Keratinocyte (primary cell): Measurements from ENCODE around the gene OTX2. TPM values are rescaled to one million over a fixed set of nuclear protein-coding genes. Genes with fewer than 3 reads are reported as not detected.

Experiments
- DNase-seq: peaks from one replicate; pipeline ENCODE4 v3.0.0-alpha.2; 2011; ENCODE audit warnings: low read depth, missing footprints, low spot score
- FAIRE-seq: peaks from 2 replicates; lab custom pipeline; 2011; peaks lifted over from hg19 to GRCh38; lab: Jason Lieb, UNC
- H2AFZ ChIP-seq: 2 replicates; pipeline ENCODE4 v1.6.0; 2012; ENCODE audit warnings: low read length, control low read depth, inconsistent platforms; ENCODE audit not compliant: control insufficient read depth
- H3K27ac ChIP-seq: 2 replicates; pipeline ENCODE4 v1.5.1; 2011; ENCODE audit warnings: low read length; ENCODE audit not compliant: control insufficient read depth, insufficient read depth
- H3K27me3 ChIP-seq: 3 replicates; pipeline ENCODE4 v1.6.0; 2011; ENCODE audit warnings: low read length; ENCODE audit not compliant: control insufficient read depth, insufficient read depth; ENCODE audit errors: extremely low read depth
- H3K36me3 ChIP-seq, 2 experiments: 2 replicates in 1 of 2; 3 replicates in 1 of 2; pipeline ENCODE4 v1.5.1; 2011; ENCODE audit warnings: low read length in 2 of 2, mild to moderate bottlenecking in 1 of 2; ENCODE audit not compliant: control insufficient read depth in 2 of 2, insufficient read depth in 2 of 2; ENCODE audit errors: extremely low read depth in 1 of 2
- H3K4me1 ChIP-seq: 3 replicates; pipeline ENCODE4 v1.5.1; 2011; ENCODE audit warnings: low read length; ENCODE audit not compliant: control insufficient read depth, insufficient read depth; ENCODE audit errors: extremely low read depth
- H3K4me2 ChIP-seq: 3 replicates; pipeline ENCODE4 v1.6.0; 2011; ENCODE audit warnings: low read depth, low read length; ENCODE audit not compliant: control insufficient read depth, insufficient read depth; ENCODE audit errors: extremely low read depth
- H3K4me3 ChIP-seq, 3 experiments: fragments of 200-600 bp in 1 of 3; sonication (generic) in 1 of 3; 2 replicates in 2 of 3; 3 replicates in 1 of 3; pipeline ENCODE4 v1.5.1; 2011 to 2016; ENCODE audit warnings: low read length in 3 of 3, mild to moderate bottlenecking in 3 of 3, control low read depth in 2 of 3, inconsistent platforms in 1 of 3, low read depth in 1 of 3, mixed read lengths in 1 of 3, mixed run types in 1 of 3, moderate library complexity in 1 of 3; ENCODE audit not compliant: control insufficient read depth in 2 of 3, insufficient read depth in 2 of 3; ENCODE audit errors: extremely low read depth in 1 of 3
- H3K79me2 ChIP-seq: 2 replicates; pipeline ENCODE4 v1.6.0; 2012; ENCODE audit warnings: low read length; ENCODE audit not compliant: control insufficient read depth, insufficient read depth
- H3K9ac ChIP-seq: 3 replicates; pipeline ENCODE4 v1.6.0; 2011; ENCODE audit warnings: low read length; ENCODE audit not compliant: control insufficient read depth, insufficient read depth; ENCODE audit errors: extremely low read depth
- H3K9me1 ChIP-seq: 3 replicates; pipeline ENCODE4 v1.6.0; 2011; ENCODE audit warnings: low read length; ENCODE audit not compliant: control insufficient read depth, insufficient read depth; ENCODE audit errors: extremely low read depth
- H3K9me3 ChIP-seq: 2 replicates; pipeline ENCODE4 v1.5.1; 2012; ENCODE audit warnings: low read depth, low read length; ENCODE audit not compliant: control insufficient read depth
- H4K20me1 ChIP-seq: 3 replicates; pipeline ENCODE4 v1.6.0; 2011; ENCODE audit warnings: low read length; ENCODE audit not compliant: control insufficient read depth, insufficient read depth; ENCODE audit errors: extremely low read depth
- CTCF ChIP-seq, 3 experiments: IDR thresholded peaks in 1 of 3; conservative IDR thresholded peaks in 1 of 3; optimal IDR thresholded peaks in 1 of 3; 2 replicates in 2 of 3; 3 replicates in 1 of 3; pipeline versions ENCODE3 to v1.5.1; 2011; ENCODE audit warnings: low read length in 3 of 3, mild to moderate bottlenecking in 3 of 3, moderate library complexity in 2 of 3, control low read depth in 1 of 3, inconsistent platforms in 1 of 3; ENCODE audit not compliant: insufficient read depth in 2 of 3; ENCODE audit errors: extremely low read depth in 1 of 3
- EZH2 ChIP-seq: IDR thresholded peaks from one replicate; pipeline ENCODE4 v1.6.1; 2012; ENCODE audit warnings: inconsistent platforms, mild to moderate bottlenecking, low read length, moderate library complexity
- dilution Hi-C: fragments of 300-500 bp; cut with MboI; formaldehyde crosslinking; loops from one replicate; pipeline ENCODE4 v1.7.0; 2020; ENCODE audit warnings: low sequenced_read_pairs; ENCODE audit not compliant: extremely low pct_ligation_motif_present
- polyA plus RNA-seq, 5 experiments: library from polyadenylated mRNA; depleted of rRNA in 3 of 5; stranded (reverse) in 3 of 5; stranded (forward) in 1 of 5; unstranded in 1 of 5; fragments of >200 nt; gene quantifications; 1 replicate in 1 of 5; 2 replicates in 3 of 5; 3 replicates in 1 of 5; pipeline versions ENCODE4 v1.2.1 to v1.2.3, GENCODE V29; 2011 to 2012; ENCODE audit warnings: missing spikeins in 2 of 5, low read depth in 1 of 5, low replicate concordance in 1 of 5

The OTX2 gene
- polyA plus RNA-seq, 1 donor (not counting 4 experiments of a cell fraction or from before 2014, with no cell fraction given), result not detected

GRCh38 chr14:56808110-56808382 lies 2.2 kb downstream of the OTX2 start:
- Histone ChIP-seq H3K4me1 (no peaks in the 10 kb centered on the region), H3K27me3 (peaks cover 97% of the 10 kb centered on the region), H3K4me2 (no peak overlapping the region), H3K27ac (no peak overlapping the region), H3K9ac (no peak overlapping the region), H3K9me3 (peaks cover 4% of the 10 kb centered on the region), H4K20me1 (no peaks in the 10 kb centered on the region), H3K79me2 (no peaks in the 10 kb centered on the region), H3K36me3 (no peaks in the 10 kb centered on the region), H3K4me3 (no peak overlapping the region), H2AFZ (no peak overlapping the region), H3K9me1 (no peaks in the 10 kb centered on the region)
- DNase-seq (no peak), FAIRE-seq (no peak)
- TF ChIP-seq CTCF (optimal IDR thresholded peaks at IDR 0.05 in 1 of 3, IDR thresholded peaks at IDR 0.05 in 1 of 3, conservative IDR thresholded peaks at IDR 0.05 in 1 of 3; ENCODE audit: extremely low read depth in 1 of 3, insufficient read depth in 2 of 3, low read length in 3 of 3) (no peak), EZH2 (no peak)
- dilution Hi-C loops, result no loop called here

- Histone ChIP-seq H3K9me1 (no peaks in the 10 kb centered on the region), H3K4me1 (no peaks in the 10 kb centered on the region), H3K36me3 (no peaks in the 10 kb centered on the region), H3K27me3 (peaks cover 98% of the 10 kb centered on the region), H3K9me3 (peaks cover 4% of the 10 kb centered on the region), H4K20me1 (no peaks in the 10 kb centered on the region), H3K27ac (no peak overlapping the region), H3K79me2 (no peaks in the 10 kb centered on the region), H3K4me3 (no peak overlapping the region), H2AFZ (no peak overlapping the region), H3K4me2 (no peak overlapping the region), H3K9ac (no peak overlapping the region)
- FAIRE-seq (no peak), DNase-seq (no peak)
- dilution Hi-C loops, result no loop called here
- TF ChIP-seq EZH2 (peak; percentile 50), CTCF (optimal IDR thresholded peaks at IDR 0.05 in 1 of 3, IDR thresholded peaks at IDR 0.05 in 1 of 3, conservative IDR thresholded peaks at IDR 0.05 in 1 of 3; ENCODE audit: extremely low read depth in 1 of 3, insufficient read depth in 2 of 3, low read length in 3 of 3) (no peak)
Observed at GRCh38 chr14:56807386-56808109, 2.7 kb downstream of the OTX2 start.
